ENCODE data around the gene PRSS21.

The PRSS21 gene

GRCh38 chr16:2779151-2779920 is 37.7 kb upstream of the PRSS21 start:
- DNase-seq, result no peak

DNA sequence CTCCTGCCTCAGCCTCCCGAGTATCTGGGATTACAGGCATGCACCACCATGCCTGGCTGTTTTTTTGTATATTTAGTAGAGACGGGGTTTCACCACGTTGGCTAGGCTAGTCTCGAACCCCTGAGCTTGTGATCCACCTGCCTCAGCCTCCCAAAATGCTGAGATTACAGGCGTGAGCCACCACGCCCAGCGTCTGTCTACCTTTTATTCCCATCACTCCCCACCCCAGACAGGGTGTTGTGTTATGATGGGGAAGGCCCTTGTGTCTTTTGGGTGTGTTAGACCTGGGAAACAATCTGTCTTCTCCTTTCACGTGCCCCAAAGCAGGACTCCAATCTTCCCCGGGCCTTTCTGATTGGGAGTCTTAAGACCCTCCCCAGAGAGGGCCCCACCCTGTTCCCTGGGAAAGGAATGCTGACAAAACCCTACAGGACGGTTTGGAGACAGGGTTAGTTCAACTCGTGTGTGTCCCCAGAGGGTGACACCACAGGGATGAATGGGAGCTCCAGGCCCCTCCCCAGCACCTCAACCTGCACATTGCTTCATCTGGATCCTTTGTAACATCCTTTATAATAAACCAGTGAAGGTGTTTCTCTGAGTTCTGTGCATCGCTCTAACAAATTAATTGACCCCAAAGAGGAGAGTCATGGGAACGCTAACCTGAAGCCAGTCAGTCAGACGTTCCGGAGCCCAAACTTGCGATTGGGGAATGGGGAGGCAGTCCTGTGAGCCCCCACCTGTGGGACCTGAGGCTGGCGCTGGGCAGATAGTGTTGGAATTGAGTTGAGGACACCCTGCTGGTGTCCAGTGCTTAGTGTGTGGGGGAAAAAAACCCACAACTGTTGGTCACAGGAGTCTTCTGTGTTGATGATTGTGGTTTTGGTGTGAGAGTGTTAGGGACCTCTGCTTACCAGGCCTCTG is 36.8 kb upstream of the PRSS21 start:
- no peak for DNase-seq

DNA sequence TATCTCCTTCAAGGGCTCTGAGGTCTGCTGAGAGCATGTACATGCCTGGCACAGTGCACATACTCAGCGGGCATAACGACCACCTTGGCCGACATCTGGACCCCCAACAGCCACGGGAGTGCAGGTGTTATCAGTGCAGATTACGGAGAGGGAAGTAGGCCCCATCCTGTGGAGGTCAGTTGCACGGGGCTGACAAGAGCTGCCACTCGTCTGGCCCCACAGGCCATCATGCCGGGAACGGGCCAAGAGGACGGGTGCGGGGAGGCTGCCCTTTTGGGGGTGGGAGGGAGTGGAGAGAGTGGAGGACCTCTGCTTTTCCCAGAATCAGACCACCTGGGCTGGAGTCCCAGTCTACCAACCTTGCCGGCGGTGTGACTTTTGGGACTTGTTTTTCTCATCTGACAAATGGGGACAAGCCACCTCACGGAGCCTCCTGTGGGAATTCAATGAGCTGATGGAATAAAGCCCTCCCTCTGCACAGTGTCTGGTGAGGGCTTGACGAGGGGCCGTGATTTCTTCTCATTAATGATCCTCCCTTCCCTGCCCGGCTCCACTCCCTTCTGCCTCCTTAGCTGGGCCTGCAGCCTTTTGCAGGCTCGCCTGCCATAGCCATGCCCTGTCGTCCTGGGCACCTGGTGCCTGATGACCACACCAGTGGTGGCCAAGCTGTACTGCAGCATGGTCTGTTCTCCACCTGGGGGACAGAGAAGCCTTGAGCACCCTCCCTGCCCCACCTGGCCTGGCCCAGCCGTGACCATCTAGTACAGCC is 34.3 kb upstream of the PRSS21 start:
- DNase-seq, result no peak

GRCh38 chr16:2783581-2784357 is 33.3 kb upstream of the PRSS21 start:
- DNase-seq, result no peak

DNA sequence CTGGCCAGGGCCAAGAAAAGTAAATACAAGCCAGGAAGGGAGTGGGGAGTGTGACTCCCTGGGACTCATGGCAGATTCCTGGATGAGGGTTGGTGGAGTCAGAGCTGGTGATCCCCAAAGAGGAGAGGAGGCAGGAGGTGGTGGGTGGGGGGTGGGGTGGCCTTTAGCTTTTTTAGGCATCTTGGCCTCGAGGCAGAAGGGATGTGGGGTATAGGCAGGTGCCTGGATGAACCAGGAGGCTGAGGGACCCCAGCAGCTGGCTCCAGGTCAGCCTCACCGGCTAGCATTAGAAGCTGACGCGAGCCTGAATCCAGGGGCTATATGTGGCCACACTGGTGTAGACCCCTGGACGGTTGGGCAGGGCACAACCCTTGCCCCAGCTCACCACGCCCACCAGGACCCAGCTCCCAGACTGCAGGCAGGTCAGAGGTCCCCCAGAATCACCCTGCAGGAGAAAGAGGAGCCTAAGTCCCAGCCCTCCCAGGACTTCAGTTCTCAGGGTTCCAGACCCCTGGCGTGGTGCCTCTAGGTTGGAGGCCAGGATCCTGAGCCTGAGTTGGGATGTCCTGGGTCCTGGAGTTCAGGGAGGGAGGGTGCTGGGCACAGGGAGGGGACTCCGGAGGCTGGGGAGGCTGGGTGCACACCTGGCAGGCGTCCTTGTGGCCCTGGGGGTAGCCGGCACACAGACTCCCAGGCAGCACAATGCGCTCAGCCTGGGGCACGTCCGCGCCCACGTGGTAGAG is 32.5 kb upstream of the PRSS21 start:
- no peak for DNase-seq

GRCh38 chr16:2785101-2785991 is 31.7 kb upstream of the PRSS21 start:
- no peak for DNase-seq

- no peak for DNase-seq
Measured at GRCh38 chr16:2786061-2786825, 30.8 kb upstream of the PRSS21 start.

- no peak for DNase-seq
Measured at GRCh38 chr16:2786826-2787151, 30.2 kb upstream of the PRSS21 start.

GRCh38 chr16:2787406-2787805 is 29.6 kb upstream of the PRSS21 start, which contains the start of gene PRSS33:
Gene PRSS33, minus strand, starts transcription at chr16:2787560. Its CDS starts 1,013 bp downstream, at chr16:2786547.
- DNase-seq, result no peak

- no peak for DNase-seq
Measured at GRCh38 chr16:2787961-2788360, 29.1 kb upstream of the PRSS21 start.

DNA sequence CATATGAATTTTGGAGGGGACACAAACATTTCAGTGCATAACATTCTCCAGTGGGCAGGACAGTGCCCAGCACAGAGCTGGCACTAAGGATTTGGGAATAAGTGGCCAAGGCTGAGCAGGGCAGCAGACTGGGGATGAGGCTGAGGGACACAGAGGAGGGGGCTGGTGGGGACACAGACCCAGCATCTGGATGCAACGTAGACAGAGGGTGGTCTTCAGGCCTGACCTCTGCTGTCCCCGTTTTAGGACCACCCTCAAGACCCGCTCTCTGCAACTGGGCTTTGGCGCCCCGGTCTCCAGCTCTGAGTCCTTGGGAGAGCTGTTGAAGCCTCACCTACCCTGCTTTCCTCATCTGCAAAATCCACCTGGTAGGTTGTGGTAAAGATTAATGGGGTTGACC is 26.4 kb upstream of the PRSS21 start:
- DNase-seq, result no peak

DNA sequence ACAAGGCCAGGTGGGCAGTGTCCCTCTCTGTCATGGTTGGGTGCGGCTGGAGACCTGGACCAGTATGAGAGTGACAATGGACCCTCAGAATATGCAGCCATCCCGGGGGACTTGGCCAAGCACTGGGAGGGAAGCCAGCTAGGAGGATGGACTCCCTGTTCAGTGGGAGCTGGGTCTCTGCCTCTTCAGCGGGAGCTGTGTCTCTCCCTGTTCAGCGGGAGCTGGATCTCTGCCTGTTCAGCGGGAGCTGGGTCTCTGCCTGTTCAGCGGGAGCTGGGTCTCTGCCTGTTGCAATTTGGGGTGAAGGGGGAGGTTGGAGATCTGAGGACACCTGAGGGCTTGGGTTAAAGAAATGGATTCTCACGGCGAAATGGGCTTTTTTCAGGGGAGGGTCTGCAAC is 25.9 kb upstream of the PRSS21 start:
- no peak for DNase-seq

- DNase-seq, result no peak
Measured at GRCh38 chr16:2792940-2793339, 24.1 kb upstream of the PRSS21 start.

DNA sequence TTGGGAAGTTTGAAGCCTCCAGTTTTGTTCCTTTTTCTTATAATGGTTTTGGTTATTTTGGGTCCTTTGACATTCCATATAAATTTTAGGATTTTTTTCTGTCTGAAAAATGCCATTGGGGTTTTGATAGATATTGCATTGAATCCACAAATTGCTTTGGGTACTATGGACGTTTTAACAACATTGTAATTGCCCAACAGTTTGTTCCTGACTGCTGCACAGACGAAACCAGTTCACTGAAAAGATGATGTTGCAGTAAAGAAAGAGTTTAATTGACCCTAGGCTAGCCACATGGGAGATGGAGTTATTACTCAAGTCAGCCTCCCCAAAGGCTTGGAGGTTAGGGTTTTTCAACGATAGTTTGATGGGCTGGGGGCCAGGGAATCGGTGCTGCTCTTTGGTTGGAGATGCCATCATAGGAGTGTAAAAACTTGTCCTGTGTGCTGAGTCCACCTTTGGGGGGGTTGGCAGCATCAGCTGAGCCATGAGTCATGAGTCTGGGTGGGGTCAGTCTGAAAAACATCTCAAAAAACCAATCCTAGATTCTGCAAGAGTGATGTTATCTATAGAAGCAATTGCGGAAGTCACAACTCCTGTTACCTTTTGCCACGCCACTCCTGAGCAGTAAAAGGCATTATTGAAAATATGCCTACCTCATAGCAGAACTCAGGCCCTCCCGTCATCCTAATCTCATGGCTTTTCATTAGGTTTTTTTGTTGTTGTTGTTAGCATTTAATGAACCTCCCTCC is 21.5 kb upstream of the PRSS21 start:
- no peak for DNase-seq

- no peak for DNase-seq
Measured at GRCh38 chr16:2798723-2799204, 18.3 kb upstream of the PRSS21 start.

DNA sequence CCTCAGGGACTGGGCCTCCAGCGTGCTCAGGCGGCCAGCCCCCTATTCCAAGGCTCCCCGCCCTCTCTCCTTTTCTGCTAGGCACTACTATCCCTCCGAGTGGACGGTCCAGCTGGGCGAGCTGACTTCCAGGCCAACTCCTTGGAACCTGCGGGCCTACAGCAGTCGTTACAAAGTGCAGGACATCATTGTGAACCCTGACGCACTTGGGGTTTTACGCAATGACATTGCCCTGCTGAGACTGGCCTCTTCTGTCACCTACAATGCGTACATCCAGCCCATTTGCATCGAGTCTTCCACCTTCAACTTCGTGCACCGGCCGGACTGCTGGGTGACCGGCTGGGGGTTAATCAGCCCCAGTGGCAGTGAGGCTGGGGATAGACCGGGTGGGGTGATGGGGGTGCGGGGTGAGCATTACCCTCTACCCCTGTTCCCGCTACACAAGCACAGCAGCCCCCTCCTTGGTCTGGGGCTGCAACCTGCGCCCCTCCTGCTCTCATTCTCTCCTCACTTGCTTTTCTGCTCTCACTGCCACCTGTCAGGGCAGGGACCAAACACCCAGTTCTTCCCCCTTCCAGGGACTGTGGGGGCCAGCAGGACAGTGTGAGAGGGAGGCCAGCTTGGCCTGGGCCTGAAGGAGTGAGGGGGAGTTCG is 17.7 kb upstream of the PRSS21 start:
- no peak for DNase-seq

DNA sequence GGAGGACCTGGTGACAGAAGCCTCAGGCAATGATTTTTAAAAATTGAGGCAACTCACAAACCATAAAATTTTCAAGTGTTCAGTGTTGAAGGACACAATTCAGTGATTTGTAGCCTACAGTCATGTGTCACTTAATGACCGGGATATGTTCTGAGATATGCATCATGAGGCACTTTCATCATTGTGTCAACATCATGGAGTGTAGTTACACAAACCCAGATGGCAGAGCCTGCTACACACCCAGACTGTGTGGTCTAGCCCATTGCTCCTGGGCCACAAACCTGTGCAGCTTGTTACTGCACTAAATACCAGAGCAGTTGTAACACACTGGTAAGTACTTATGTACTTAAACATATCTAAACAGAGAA is 17.2 kb upstream of the PRSS21 start:
- no peak for DNase-seq

All from amygdala (tissue), 56 donors.